Astrocyte of the cerebellum (primary cell): ENCODE data around the gene WDR17.
"Not testable (repeated sequence)": the region's sequence is repeated elsewhere in the genome, so short reads cannot be mapped to it uniquely, and the experiment has no call there.

ENCODE experiments used
- DNase-seq: peaks from one replicate; pipeline ENCODE4 v3.0.0-alpha.2; 2011; ENCODE audit warnings: low read depth
- H3K4me3 ChIP-seq: 2 replicates; pipeline ENCODE4 v1.5.1; 2011; ENCODE audit warnings: mild to moderate bottlenecking, low read depth, low read length, moderate library complexity
- in situ Hi-C: cut with HindIII; loops from 2 replicates; pipeline ENCODE4 v1.10.0; 2017; ENCODE audit warnings: low sequenced_read_pairs
- TF ChIP-seq, protein P1 (sequence below): IDR thresholded peaks from 2 replicates; pipeline ENCODE4 v1.5.1; 2012; ENCODE audit warnings: low read length, low read depth, moderate library complexity, mild to moderate bottlenecking; ENCODE audit errors: missing control alignments

Gene WDR17

DNA sequence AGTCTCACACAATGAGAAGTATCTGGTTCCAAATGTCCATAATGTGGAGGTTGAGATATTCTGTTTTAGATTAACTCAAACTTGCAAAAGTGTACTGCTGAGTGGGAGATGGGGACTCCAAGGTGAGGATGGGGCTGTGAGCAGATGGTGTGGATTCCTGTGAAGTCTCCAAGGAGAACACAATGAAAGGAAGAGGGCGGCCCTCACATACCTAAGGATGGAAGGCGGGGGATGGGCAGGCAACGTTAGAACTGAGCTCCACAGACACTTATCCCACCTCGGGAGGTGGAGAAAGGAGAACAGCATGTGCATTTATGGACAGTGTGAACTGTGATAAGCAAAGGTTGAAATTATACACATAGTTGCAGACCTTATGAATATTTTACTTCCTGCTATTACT, 139.7 kb downstream of the WDR17 start:
- TF ChIP-seq, protein P1, sequence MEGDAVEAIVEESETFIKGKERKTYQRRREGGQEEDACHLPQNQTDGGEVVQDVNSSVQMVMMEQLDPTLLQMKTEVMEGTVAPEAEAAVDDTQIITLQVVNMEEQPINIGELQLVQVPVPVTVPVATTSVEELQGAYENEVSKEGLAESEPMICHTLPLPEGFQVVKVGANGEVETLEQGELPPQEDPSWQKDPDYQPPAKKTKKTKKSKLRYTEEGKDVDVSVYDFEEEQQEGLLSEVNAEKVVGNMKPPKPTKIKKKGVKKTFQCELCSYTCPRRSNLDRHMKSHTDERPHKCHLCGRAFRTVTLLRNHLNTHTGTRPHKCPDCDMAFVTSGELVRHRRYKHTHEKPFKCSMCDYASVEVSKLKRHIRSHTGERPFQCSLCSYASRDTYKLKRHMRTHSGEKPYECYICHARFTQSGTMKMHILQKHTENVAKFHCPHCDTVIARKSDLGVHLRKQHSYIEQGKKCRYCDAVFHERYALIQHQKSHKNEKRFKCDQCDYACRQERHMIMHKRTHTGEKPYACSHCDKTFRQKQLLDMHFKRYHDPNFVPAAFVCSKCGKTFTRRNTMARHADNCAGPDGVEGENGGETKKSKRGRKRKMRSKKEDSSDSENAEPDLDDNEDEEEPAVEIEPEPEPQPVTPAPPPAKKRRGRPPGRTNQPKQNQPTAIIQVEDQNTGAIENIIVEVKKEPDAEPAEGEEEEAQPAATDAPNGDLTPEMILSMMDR = no peak
- in situ Hi-C loops = no loop called here
- H3K4me3 ChIP-seq = no peak overlapping the region
- no peak for DNase-seq

DNA sequence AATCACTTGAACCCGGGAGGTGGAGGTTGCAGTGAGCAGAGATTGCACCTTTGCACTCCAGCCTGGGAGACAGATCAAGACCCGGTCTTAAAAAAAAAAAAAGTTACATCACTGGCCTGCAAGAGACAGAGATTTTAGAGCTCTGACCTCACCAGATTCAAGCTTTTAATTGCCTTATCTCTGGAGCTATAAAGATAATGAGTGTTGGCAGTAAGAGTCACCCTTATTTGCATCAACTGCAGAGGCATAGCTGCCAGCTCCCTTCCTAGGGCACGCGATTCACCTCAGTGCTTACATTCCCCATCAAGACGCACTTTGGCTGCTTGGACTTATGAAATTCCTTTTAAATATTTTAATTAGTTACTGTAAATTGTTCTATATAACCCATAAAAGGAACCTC, 142.2 kb downstream of the WDR17 start:
- in situ Hi-C loops = no loop called here
- no peak overlapping the region for H3K4me3 ChIP-seq
- DNase-seq = no peak
- TF ChIP-seq, protein P1 = no peak

DNA sequence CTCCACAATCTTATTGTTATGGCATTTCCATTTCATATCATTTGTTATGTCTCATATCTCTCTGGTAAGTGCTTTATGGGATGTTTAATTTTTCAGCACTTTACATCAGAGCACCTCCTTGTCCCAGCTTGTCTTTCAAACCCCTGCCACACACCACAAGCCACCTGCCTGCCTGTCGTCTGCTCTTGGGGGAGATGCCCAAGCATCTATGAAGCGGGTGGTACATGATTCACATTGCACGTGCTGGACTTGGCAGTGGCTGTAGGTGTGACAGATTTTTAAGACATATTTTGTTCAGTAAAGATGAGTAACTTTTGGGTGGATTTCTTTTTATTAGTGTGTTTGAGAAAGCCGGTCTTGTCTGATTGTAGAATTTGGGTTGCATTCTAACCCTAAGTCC, 143.9 kb downstream of the WDR17 start:
- in situ Hi-C loops = no loop called here
- TF ChIP-seq, protein P1 = no peak
- H3K4me3 ChIP-seq = no peak overlapping the region
- no peak for DNase-seq

DNA sequence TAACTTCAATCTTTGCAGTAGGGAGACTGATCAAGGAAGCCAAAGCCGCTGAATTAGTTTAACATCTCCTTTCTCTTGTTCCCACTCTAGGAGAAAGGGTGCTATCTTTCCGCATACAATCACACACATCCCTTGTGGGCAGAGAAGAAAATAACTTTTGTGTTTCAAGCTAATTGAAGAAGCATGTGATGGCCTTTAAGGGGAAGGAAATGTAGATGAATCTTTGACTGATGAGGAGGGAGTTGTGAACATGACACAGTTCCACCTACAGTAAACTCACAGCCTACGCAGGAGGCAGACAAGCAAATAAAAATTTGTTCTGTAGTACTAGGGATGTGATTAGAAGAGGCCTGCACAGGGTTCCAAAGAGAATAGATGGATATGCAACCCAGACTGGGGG, 144.5 kb downstream of the WDR17 start:
- in situ Hi-C loops = no loop called here

DNA sequence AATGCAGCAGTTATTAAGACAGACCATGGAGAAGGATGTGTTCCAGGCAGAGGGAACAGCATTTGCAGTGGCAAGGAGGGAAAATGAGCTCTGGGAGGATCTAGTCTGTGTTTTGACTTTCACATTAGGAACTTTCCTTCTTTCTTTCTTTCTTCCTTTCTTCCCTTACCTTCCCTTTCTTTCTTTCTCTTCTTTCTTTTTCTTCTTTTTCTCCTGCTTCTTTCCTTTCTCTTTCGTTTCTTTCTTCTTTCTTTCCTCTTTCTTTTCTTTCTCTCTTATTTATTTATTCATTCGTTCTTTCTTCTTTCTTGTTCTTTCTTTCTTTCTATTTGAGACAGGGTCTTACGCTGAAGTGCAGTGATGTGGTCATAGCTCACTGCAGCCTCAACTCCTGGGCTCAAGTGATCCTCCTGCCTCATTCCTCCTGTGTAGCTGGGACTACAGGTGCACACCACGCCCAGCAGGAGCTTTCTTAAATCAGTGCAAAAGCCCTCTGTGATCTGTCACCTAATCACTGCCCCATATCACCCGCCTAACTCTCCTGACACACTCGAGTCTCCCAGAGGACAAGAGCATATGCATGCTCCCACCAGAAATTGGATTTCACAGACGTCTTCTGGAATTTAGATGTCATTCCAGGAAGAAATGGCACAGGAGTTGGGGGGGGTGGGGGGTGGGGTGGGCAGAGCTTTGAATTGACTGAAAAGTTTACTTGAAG, 145.1 kb downstream of the WDR17 start:
- in situ Hi-C loops = no loop called here
- TF ChIP-seq, protein P1 = no peak
- no peak overlapping the region for H3K4me3 ChIP-seq
- DNase-seq = no peak

More for the DNA sequence above, 144.5 kb downstream of the WDR17 start:
- DNase-seq = no peak
- no peak overlapping the region for H3K4me3 ChIP-seq
- TF ChIP-seq, protein P1 = no peak

DNA sequence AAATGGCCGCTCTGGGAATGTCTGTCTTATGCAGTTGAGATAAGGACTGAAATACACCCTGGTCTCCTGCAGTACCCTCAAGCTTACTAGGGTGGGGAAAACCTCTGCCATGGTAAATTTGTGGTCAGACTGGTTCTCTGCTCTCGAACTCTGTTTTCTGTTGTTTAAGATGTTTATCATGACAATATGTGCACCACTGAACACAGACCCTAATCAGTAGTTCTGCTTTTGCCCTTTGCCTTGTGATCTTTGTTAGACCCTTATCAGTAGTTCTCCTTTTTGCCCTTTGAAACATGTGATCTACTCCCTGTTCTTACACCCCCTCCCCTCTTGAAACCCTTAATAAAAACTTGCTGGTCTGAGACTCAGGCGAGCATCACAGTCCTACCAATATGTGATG, 146.7 kb downstream of the WDR17 start:
- in situ Hi-C loops, H3K4me3 ChIP-seq, DNase-seq: not testable (repeated sequence)

DNA sequence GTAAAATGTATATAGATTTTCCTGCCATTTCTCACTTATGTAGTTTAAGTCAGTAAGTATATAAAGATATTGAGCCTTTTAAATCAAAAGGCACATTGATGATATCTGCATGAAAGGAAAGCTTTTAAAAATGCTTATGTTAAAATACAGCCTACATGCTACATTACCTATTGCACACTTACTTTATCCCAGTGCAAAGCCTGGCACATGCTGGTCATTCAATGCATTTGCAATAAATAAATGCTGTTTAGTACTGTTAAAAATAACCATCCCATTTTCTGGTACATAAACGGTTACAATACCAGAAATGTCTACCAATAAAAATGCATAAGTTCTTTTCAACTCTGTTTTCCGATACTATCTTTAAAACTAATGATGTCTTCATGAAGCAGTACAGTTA, 151.9 kb downstream of the WDR17 start:
- TF ChIP-seq, protein P1 = no peak
- DNase-seq = no peak
- in situ Hi-C loops = no loop called here
- H3K4me3 ChIP-seq = no peak overlapping the region
